ENCODE measurements around the gene HELZ.

DNA sequence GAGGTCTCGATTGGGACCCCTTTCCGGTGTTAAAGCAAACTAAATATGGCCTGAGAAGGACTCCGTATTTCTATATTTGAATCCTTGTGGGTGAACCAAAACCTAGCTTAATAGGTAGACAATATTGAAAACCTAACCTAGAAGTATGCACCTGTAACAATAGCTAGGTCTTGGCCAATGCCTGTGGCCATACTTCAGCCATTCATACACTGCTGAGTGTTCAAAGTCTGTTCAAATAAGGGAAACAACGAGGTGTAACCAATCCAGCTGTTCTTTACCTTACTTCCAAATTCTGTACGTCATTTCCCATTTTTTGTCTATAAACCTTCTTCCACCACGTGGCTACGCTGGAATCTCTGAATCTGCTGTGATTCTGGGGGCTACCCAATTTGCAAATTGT lies 34.1 kb upstream of the HELZ start:
- no peak for TF ChIP-seq CTCF (IDR thresholded peaks at IDR 0.05)
- no peak for TF ChIP-seq EZH2 (IDR thresholded peaks at IDR 0.05; ENCODE audit: borderline replicate concordance, insufficient read depth, low read depth, low read length, poor library complexity, severe bottlenecking)

Data from B cell (primary cell).